Hepatocyte (in vitro differentiated cells): ENCODE results near the gene POLK. TPM values are rescaled to one million over a fixed set of nuclear protein-coding genes. Genes with fewer than 3 reads are reported as not detected.

Experiments
- DNase-seq: peaks from one replicate; pipeline ENCODE4 v3.0.0-alpha.2; 2016; ENCODE audit warnings: low spot score
- H2AFZ ChIP-seq: fragments of 200-600 bp; sonication (generic); 2 replicates; pipeline ENCODE4 v1.6.0; 2016; ENCODE audit warnings: antibody characterized with exemption, mild to moderate bottlenecking
- H3K27ac ChIP-seq: fragments of 200-600 bp; sonication (generic); 2 replicates; pipeline ENCODE4 v1.5.1; 2016; ENCODE audit warnings: mild to moderate bottlenecking
- H3K27me3 ChIP-seq: fragments of 200-600 bp; sonication (generic); 2 replicates; pipeline ENCODE4 v1.6.1; 2016
- H3K36me3 ChIP-seq: fragments of 200-600 bp; sonication (generic); replicated peaks from 2 replicates; pipeline ENCODE4 v1.5.1; 2016; ENCODE audit warnings: low read depth; ENCODE audit not compliant: insufficient read depth
- H3K4me1 ChIP-seq: fragments of 200-600 bp; sonication (generic); 2 replicates; pipeline ENCODE4 v1.5.1; 2016; ENCODE audit warnings: mild to moderate bottlenecking, moderate library complexity; ENCODE audit not compliant: insufficient read depth
- H3K4me2 ChIP-seq: fragments of 200-600 bp; sonication (generic); 2 replicates; pipeline ENCODE4 v1.6.0; 2016
- H3K4me3 ChIP-seq: fragments of 200-600 bp; sonication (generic); 2 replicates; pipeline ENCODE4 v1.5.1; 2016; ENCODE audit warnings: mild to moderate bottlenecking
- H3K79me2 ChIP-seq: fragments of 200-600 bp; sonication (generic); 2 replicates; pipeline ENCODE4 v1.6.0; 2017; ENCODE audit warnings: mild to moderate bottlenecking
- H3K9me2 ChIP-seq: fragments of 200-600 bp; sonication (generic); replicated peaks from 2 replicates; pipeline ENCODE4 v1.6.0; 2017; ENCODE audit warnings: mild to moderate bottlenecking; ENCODE audit not compliant: insufficient read depth
- H3K9me3 ChIP-seq: fragments of 200-600 bp; sonication (generic); 2 replicates; pipeline ENCODE4 v1.5.1; 2016; ENCODE audit warnings: low read depth, mild to moderate bottlenecking
- H4K20me1 ChIP-seq: fragments of 200-600 bp; sonication (generic); 2 replicates; pipeline ENCODE4 v1.6.0; 2016; ENCODE audit warnings: mild to moderate bottlenecking; ENCODE audit not compliant: insufficient read depth, poor library complexity, severe bottlenecking
- CTCF ChIP-seq: fragments of 200-600 bp; sonication (generic); IDR thresholded peaks from 2 replicates; pipeline ENCODE4 v1.5.1; 2016; ENCODE audit warnings: antibody characterized with exemption, mild to moderate bottlenecking; ENCODE audit not compliant: poor library complexity
- EZH2 ChIP-seq: fragments of 200-600 bp; sonication (generic); IDR thresholded peaks from 2 replicates; pipeline ENCODE4 v1.6.1; 2016; ENCODE audit warnings: antibody characterized with exemption, mild to moderate bottlenecking, borderline replicate concordance
- EZH2phosphoT487 ChIP-seq: fragments of 200-600 bp; sonication (generic); IDR thresholded peaks from one replicate; pipeline ENCODE4 v1.6.1; 2018; ENCODE audit warnings: antibody characterized with exemption, mild to moderate bottlenecking, low read depth, moderate library complexity; ENCODE audit not compliant: unreplicated experiment, severe bottlenecking
- WGBS: methylation state at CpG from one replicate; pipeline ENCODE4 v1.1.6; 2016; ENCODE audit warnings: low lambda C conversion rate; ENCODE audit errors: missing lambda C conversion rate; 5-methylcytosine and 5-hydroxymethylcytosine counted together
- polyA plus RNA-seq: library from polyadenylated mRNA; unstranded; fragments of >200 nt; fragmentation: Nextera tagmentation; extraction: Ambion mirVana; gene quantifications from 2 replicates; pipeline ENCODE4 v1.2.1, GENCODE V29; 2016
- total RNA-seq: library from RNA; depleted of rRNA; stranded (reverse); fragments of >200 nt; gene quantifications from 2 replicates; pipeline ENCODE4 v1.2.3, GENCODE V29; 2014

The POLK gene
- total and polyA plus RNA-seq, 2 experiments from 2014 or later: 9.0 to 27.1 TPM

GRCh38 chr5:75566710-75567309 lies 55.1 kb downstream of the POLK start:
- H3K27ac ChIP-seq: peak overlapping the region; percentile 62
- peak; percentile 81 for DNase-seq
- H4K20me1 ChIP-seq: no peaks in the 10 kb centered on the region
- H3K4me3 ChIP-seq: no peak overlapping the region
- TF ChIP-seq EZH2phosphoT487: no peak
- no peak for TF ChIP-seq EZH2
- TF ChIP-seq CTCF: no peak
- no peaks in the 10 kb centered on the region for H3K36me3 ChIP-seq
- no peak overlapping the region for H2AFZ ChIP-seq
- H3K4me2 ChIP-seq: peak overlapping the region; percentile 29
- 57% methylated on average over 6 of the region's 6 CpGs for WGBS
- peaks cover 21% of the 10 kb centered on the region for H3K79me2 ChIP-seq
- H3K4me1 ChIP-seq: peaks cover 9% of the 10 kb centered on the region
- H3K27me3 ChIP-seq: no peaks in the 10 kb centered on the region
- H3K9me3 ChIP-seq: no peaks in the 10 kb centered on the region
- no peaks in the 10 kb centered on the region for H3K9me2 ChIP-seq

- Histone ChIP-seq H4K20me1 (no peaks in the 10 kb centered on the region), H3K4me2 (peak overlapping the region; percentile 29), H3K27me3 (no peaks in the 10 kb centered on the region), H3K4me3 (no peak overlapping the region), H3K27ac (peak overlapping the region; percentile 52), H3K36me3 (no peaks in the 10 kb centered on the region), H2AFZ (no peak overlapping the region), H3K9me3 (no peaks in the 10 kb centered on the region), H3K4me1 (peaks cover 9% of the 10 kb centered on the region), H3K9me2 (no peaks in the 10 kb centered on the region), H3K79me2 (peaks cover 12% of the 10 kb centered on the region)
- TF ChIP-seq EZH2 (no peak), CTCF (no peak), EZH2phosphoT487 (no peak)
- 64% methylated on average over 2 of the region's 2 CpGs for WGBS
- DNase-seq: peak; percentile 5
Observed at GRCh38 chr5:75567710-75568109, 56.0 kb downstream of the POLK start.

GRCh38 chr5:75568202-75568601 lies 56.5 kb downstream of the POLK start:
- Histone ChIP-seq H3K36me3 (no peaks in the 10 kb centered on the region), H3K4me1 (peaks cover 9% of the 10 kb centered on the region), H3K4me3 (no peak overlapping the region), H3K4me2 (no peak overlapping the region), H3K27me3 (no peaks in the 10 kb centered on the region), H3K9me2 (no peaks in the 10 kb centered on the region), H3K79me2 (peaks cover 8% of the 10 kb centered on the region), H4K20me1 (no peaks in the 10 kb centered on the region), H3K9me3 (no peaks in the 10 kb centered on the region), H2AFZ (no peak overlapping the region), H3K27ac (peak overlapping the region; percentile 52)
- DNase-seq: no peak
- TF ChIP-seq EZH2phosphoT487 (no peak), CTCF (no peak), EZH2 (no peak)
- WGBS: 84% methylated on average over 2 of the region's 2 CpGs

GRCh38 chr5:75571547-75571946 lies 59.9 kb downstream of the POLK start:
- no peaks in the 10 kb centered on the region for H3K36me3 ChIP-seq
- WGBS: 84% methylated on average over 2 of the region's 2 CpGs

More at GRCh38 chr5:75571547-75571946, 59.9 kb downstream of the POLK start:
- TF ChIP-seq EZH2phosphoT487 (no peak), CTCF (no peak), EZH2 (no peak)
- Histone ChIP-seq H3K4me1 (peaks cover 18% of the 10 kb centered on the region), H3K4me2 (no peak overlapping the region), H2AFZ (no peak overlapping the region), H3K9me2 (no peaks in the 10 kb centered on the region), H3K27ac (no peak overlapping the region), H4K20me1 (no peaks in the 10 kb centered on the region), H3K4me3 (no peak overlapping the region), H3K79me2 (peaks cover 2% of the 10 kb centered on the region), H3K9me3 (no peaks in the 10 kb centered on the region), H3K27me3 (no peaks in the 10 kb centered on the region)
- DNase-seq: no peak
